Bronchial smooth muscle cell (primary cell): ENCODE data around the gene CRP. TPM values are rescaled to one million over a fixed set of nuclear protein-coding genes. Genes with fewer than 3 reads are reported as not detected.

ENCODE experiments used
- total RNA-seq: library from RNA; depleted of rRNA; stranded (reverse); fragments of >200 nt; gene quantifications from 2 replicates; pipeline ENCODE4 v1.2.1, GENCODE V29; 2014

Gene CRP, protein sequence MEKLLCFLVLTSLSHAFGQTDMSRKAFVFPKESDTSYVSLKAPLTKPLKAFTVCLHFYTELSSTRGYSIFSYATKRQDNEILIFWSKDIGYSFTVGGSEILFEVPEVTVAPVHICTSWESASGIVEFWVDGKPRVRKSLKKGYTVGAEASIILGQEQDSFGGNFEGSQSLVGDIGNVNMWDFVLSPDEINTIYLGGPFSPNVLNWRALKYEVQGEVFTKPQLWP
- total RNA-seq = not detected in 2 replicates

DNA sequence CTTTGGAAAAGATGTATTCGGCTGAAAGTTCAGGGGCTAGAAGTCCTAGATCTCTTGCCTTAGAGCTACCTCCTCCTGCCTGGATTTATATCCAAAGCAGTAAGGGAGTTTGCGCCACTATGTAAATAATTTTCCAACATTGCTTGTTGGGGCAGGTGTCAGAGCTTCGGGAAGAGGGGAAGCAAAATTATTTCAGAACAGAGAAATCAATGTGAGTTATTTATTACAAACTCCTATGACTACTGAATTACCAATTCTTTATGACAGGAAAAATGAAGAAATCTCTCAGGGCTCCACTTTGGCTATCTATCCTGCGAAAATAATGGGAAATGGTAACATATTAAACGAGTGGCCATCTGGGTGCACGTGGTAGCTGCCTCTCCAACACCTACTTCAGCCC, at the start of gene CRP:
TSS of gene CRP (minus strand) at position 61 of the 400 bp plus-strand sequence. CDS start 104 bp downstream, outside the sequence.

Other genes starting within 250 kb of the CRP start
- gene OR10J5, start 178.6 kb downstream of the CRP start, total RNA-seq = not detected in 2 replicates
- gene APCS, start 126.8 kb downstream of the CRP start, total RNA-seq = not detected in 2 replicates
- 14.1 and 14.5 TPM in 2 replicates for gene DUSP23, start 66.4 kb upstream of the CRP start, total RNA-seq
- not detected in 2 replicates for gene FCRL6, start 87.8 kb upstream of the CRP start, total RNA-seq
- not detected in 2 replicates for gene SLAMF8, start 112.3 kb upstream of the CRP start, total RNA-seq
- gene VSIG8, start 148.1 kb upstream of the CRP start, total RNA-seq = under 0.01 TPM in 2 replicates
- 0.79 and 1.0 TPM in 2 replicates for gene CFAP45, start 185.6 kb upstream of the CRP start, total RNA-seq
- 221 and 355 TPM in 2 replicates for gene TAGLN2, start 210.9 kb upstream of the CRP start, total RNA-seq
- 0.09 TPM in 1 of 2 replicates, not detected in the other for gene IGSF9, start 231.0 kb upstream of the CRP start, total RNA-seq
- not detected in 2 replicates for gene SLAMF9, start 239.6 kb upstream of the CRP start, total RNA-seq